Uterus (tissue), 4 donors: ENCODE results near the gene SART3. TPM values are rescaled to one million over a fixed set of nuclear protein-coding genes. Genes with fewer than 3 reads are reported as not detected.

ENCODE experiments used
- DNase-seq, 2 donors: peaks; one replicate each; pipeline ENCODE4 v3.0.0-alpha.2; 2019 to 2020
- H3K27ac ChIP-seq, 2 donors: fragments of 200-600 bp; sonication (generic); 1 replicate in 1 of 2; 2 replicates in 1 of 2; pipeline ENCODE4 v1.5.1; 2016 to 2018
- H3K27me3 ChIP-seq, 2 donors: fragments of 200-600 bp; sonication (generic); one replicate each; pipeline ENCODE4 v1.5.1; 2018 to 2019; ENCODE audit warnings: control low read depth in 1 of 2
- H3K36me3 ChIP-seq, 2 donors: fragments of 200-600 bp; sonication (generic); one replicate each; pipeline ENCODE4 v1.5.1; 2019; ENCODE audit warnings: control low read depth in 1 of 2
- H3K4me1 ChIP-seq, 2 donors: fragments of 200-600 bp; sonication (generic); one replicate each; pipeline ENCODE4 v1.5.1; 2018 to 2019; ENCODE audit warnings: control low read depth in 1 of 2
- H3K4me3 ChIP-seq, 2 donors: fragments of 200-600 bp; sonication (generic); 1 replicate in 1 of 2; 2 replicates in 1 of 2; pipeline ENCODE4 v1.5.1; 2018 to 2019; ENCODE audit warnings: mild to moderate bottlenecking in 1 of 2
- H3K9me3 ChIP-seq, 2 donors: fragments of 200-600 bp; sonication (generic); one replicate each; pipeline ENCODE4 v1.5.1; 2019; ENCODE audit warnings: control low read depth in 1 of 2
- CTCF ChIP-seq, 4 experiments: fragments of 200-600 bp in 2 of 4; fragments of 450-650 bp in 2 of 4; sonication (generic) in 2 of 4; IDR thresholded peaks; one replicate each; pipeline ENCODE4 v1.5.1; 2016 to 2019; ENCODE audit warnings: antibody characterized with exemption in 4 of 4, mild to moderate bottlenecking in 2 of 4, moderate library complexity in 1 of 4
- POLR2A ChIP-seq, 2 donors: fragments of 450-650 bp; IDR thresholded peaks; one replicate each; pipeline ENCODE4 v1.6.1; 2016; ENCODE audit warnings: antibody characterized with exemption in 2 of 2, mild to moderate bottlenecking in 1 of 2, moderate library complexity in 1 of 2
- intact Hi-C: fragments of 100-400 bp; cut with DNase I; formaldehyde crosslinking; loops from one replicate; pipeline ENCODE4 v1.15.1; 2023; ENCODE audit warnings: low total_unique reads
- total RNA-seq, 4 donors: library from RNA; depleted of rRNA in 3 of 4; stranded (reverse); fragments of >200 nt in 3 of 4; gene quantifications; one replicate each; pipeline versions ENCODE4 v1.1.0 to v1.2.4, GENCODE V29; 2014 to 2023
- donor health status: DM: yes; HTN: yes; CAD: no.

Gene SART3
- total RNA-seq, 4 donors from 2014 or later, result 16.2 to 86.1 (median 55.7) TPM

- Histone ChIP-seq H3K27me3 (no peaks in the 10 kb centered on the region), H3K27ac (no peak overlapping the region), H3K9me3 (no peaks in the 10 kb centered on the region), H3K4me3 (no peak overlapping the region), H3K36me3 (no peaks in the 10 kb centered on the region), H3K4me1 (no peaks in the 10 kb centered on the region)
- intact Hi-C loops, result no loop called here
- no peak for TF ChIP-seq POLR2A (IDR thresholded peaks at IDR 0.05)
- TF ChIP-seq CTCF (IDR thresholded peaks at IDR 0.05), result no peak
- DNase-seq, result no peak
Measured at GRCh38 chr12:108478611-108479206, 82.3 kb downstream of the SART3 start.

- H3K4me3 ChIP-seq, result no peak overlapping the region
- no peaks in the 10 kb centered on the region for H3K27me3 ChIP-seq
- H3K36me3 ChIP-seq, result no peaks in the 10 kb centered on the region
- TF ChIP-seq POLR2A (IDR thresholded peaks at IDR 0.05), result no peak
- no peak for TF ChIP-seq CTCF (IDR thresholded peaks at IDR 0.05)
- H3K4me1 ChIP-seq, result no peaks in the 10 kb centered on the region
- H3K9me3 ChIP-seq, result no peaks in the 10 kb centered on the region
- intact Hi-C loops, result no loop called here
- no peak overlapping the region for H3K27ac ChIP-seq
- no peak for DNase-seq
Measured at GRCh38 chr12:108477881-108478259, 83.1 kb downstream of the SART3 start.

GRCh38 chr12:108477055-108477880, 83.7 kb downstream of the SART3 start:
- Histone ChIP-seq H3K4me1 (no peaks in the 10 kb centered on the region), H3K36me3 (no peaks in the 10 kb centered on the region), H3K27me3 (no peaks in the 10 kb centered on the region), H3K4me3 (no peak overlapping the region), H3K9me3 (no peaks in the 10 kb centered on the region), H3K27ac (no peak overlapping the region)
- no peak for TF ChIP-seq CTCF (IDR thresholded peaks at IDR 0.05)
- intact Hi-C loops, result no loop called here
- DNase-seq, result no peak

- DNase-seq, result no peak
- Histone ChIP-seq H3K4me3 (no peak overlapping the region), H3K27ac (no peak overlapping the region), H3K27me3 (no peaks in the 10 kb centered on the region), H3K4me1 (no peaks in the 10 kb centered on the region), H3K36me3 (no peaks in the 10 kb centered on the region), H3K9me3 (no peaks in the 10 kb centered on the region)
- intact Hi-C loops, result no loop called here
- TF ChIP-seq CTCF (IDR thresholded peaks at IDR 0.05), result no peak
- TF ChIP-seq POLR2A (IDR thresholded peaks at IDR 0.05), result no peak
Measured at GRCh38 chr12:108475396-108475795, 85.6 kb downstream of the SART3 start.

- H3K9me3 ChIP-seq, result no peaks in the 10 kb centered on the region
- H3K27me3 ChIP-seq, result no peaks in the 10 kb centered on the region
- no peaks in the 10 kb centered on the region for H3K4me1 ChIP-seq
- H3K4me3 ChIP-seq, result no peak overlapping the region
- DNase-seq, result no peak
- no peaks in the 10 kb centered on the region for H3K36me3 ChIP-seq
- TF ChIP-seq CTCF (IDR thresholded peaks at IDR 0.05) (no peak), POLR2A (IDR thresholded peaks at IDR 0.05) (no peak)
- intact Hi-C loops, result no loop called here
- no peak overlapping the region for H3K27ac ChIP-seq
Measured at GRCh38 chr12:108473400-108474055, 87.4 kb downstream of the SART3 start.
